ENCODE measurements around the gene PCYT2.

- TF ChIP-seq POLR2AphosphoS5 (IDR thresholded peaks at IDR 0.05; ENCODE audit: low read depth) (no peak), CTCF (IDR thresholded peaks at IDR 0.05; ENCODE audit: insufficient read depth, low read length) (no peak), SPI1 (IDR thresholded peaks at IDR 0.05; ENCODE audit: borderline replicate concordance, low read depth) (no peak)
Measured at GRCh38 chr17:81931189-81931556, 20.0 kb upstream of the PCYT2 start.

Data from HL-60 (cell line).